Nucleus accumbens (tissue), 56 donors: ENCODE measurements around the gene ERBIN.
"Not testable (repeated sequence)": the region's sequence is repeated elsewhere in the genome, so short reads cannot be mapped to it uniquely, and the experiment has no call there.

Experiments
- DNase-seq, 56 donors: peaks; one replicate each; lab custom pipeline; 2025; lab: John Stamatoyannopoulos, UW

The ERBIN gene

GRCh38 chr5:65994117-65994786 lies 67.9 kb downstream of the ERBIN start:
- DNase-seq = no peak

GRCh38 chr5:65999061-65999723 lies 72.8 kb downstream of the ERBIN start:
- DNase-seq = no peak

- DNase-seq = no peak
These were observed 75.6 kb downstream of the ERBIN start for GRCh38 chr5:66001952-66002351.

- DNase-seq = no peak
These were observed 76.0 kb downstream of the ERBIN start for GRCh38 chr5:66002415-66002814.

GRCh38 chr5:66004216-66004615 lies 77.8 kb downstream of the ERBIN start:
- no peak for DNase-seq

GRCh38 chr5:66009277-66009676 lies 82.9 kb downstream of the ERBIN start:
- no peak for DNase-seq

GRCh38 chr5:66010476-66010875 lies 84.1 kb downstream of the ERBIN start:
- no peak for DNase-seq

- no peak for DNase-seq
These were observed 85.9 kb downstream of the ERBIN start for GRCh38 chr5:66012271-66012670.

- no peak for DNase-seq
These were observed 87.0 kb downstream of the ERBIN start for GRCh38 chr5:66013397-66013796.

- DNase-seq = no peak
These were observed 87.5 kb downstream of the ERBIN start for GRCh38 chr5:66013906-66014305.

GRCh38 chr5:66015196-66015960 lies 89.0 kb downstream of the ERBIN start:
- no peak for DNase-seq

GRCh38 chr5:66021585-66021984 lies 95.2 kb downstream of the ERBIN start:
- DNase-seq = no peak

GRCh38 chr5:66039296-66039695 lies 112.9 kb downstream of the ERBIN start:
- DNase-seq = no peak

- no peak for DNase-seq
These were observed 113.3 kb downstream of the ERBIN start for GRCh38 chr5:66039701-66040100.

GRCh38 chr5:66041627-66042026 lies 115.3 kb downstream of the ERBIN start:
- DNase-seq = no peak

- no peak for DNase-seq
These were observed 130.9 kb downstream of the ERBIN start for GRCh38 chr5:66057239-66057638.

- DNase-seq = not testable (repeated sequence)
These were observed 134.9 kb downstream of the ERBIN start for GRCh38 chr5:66061320-66061719.

GRCh38 chr5:66063061-66063460 lies 136.7 kb downstream of the ERBIN start:
- DNase-seq = not testable (repeated sequence)

GRCh38 chr5:66066826-66067225 lies 140.5 kb downstream of the ERBIN start:
- DNase-seq = no peak

- no peak for DNase-seq
These were observed 145.7 kb downstream of the ERBIN start for GRCh38 chr5:66072031-66072430.

- DNase-seq = no peak
These were observed 148.5 kb downstream of the ERBIN start for GRCh38 chr5:66074901-66075300.

GRCh38 chr5:66080664-66081063 lies 154.3 kb downstream of the ERBIN start:
- DNase-seq = no peak
